HG03442 (cell line): Measurements from ENCODE around the gene PACS1.
A peak's percentile ranks its signal among the peaks of the same experiment; 100 is the strongest.

Experiments
- ATAC-seq: cut with Tn5 transposase; IDR thresholded peaks from one replicate; pipeline ENCODE4 v1.9.1; 2021; ENCODE audit warnings: mild to moderate bottlenecking, moderate library complexity; ENCODE audit not compliant: unreplicated experiment

Gene PACS1

GRCh38 chr11:66219846-66220565 is 149.9 kb downstream of the PACS1 start:
- ATAC-seq, result no peak

- ATAC-seq, result no peak
Measured at GRCh38 chr11:66220566-66220935, 150.5 kb downstream of the PACS1 start.

DNA sequence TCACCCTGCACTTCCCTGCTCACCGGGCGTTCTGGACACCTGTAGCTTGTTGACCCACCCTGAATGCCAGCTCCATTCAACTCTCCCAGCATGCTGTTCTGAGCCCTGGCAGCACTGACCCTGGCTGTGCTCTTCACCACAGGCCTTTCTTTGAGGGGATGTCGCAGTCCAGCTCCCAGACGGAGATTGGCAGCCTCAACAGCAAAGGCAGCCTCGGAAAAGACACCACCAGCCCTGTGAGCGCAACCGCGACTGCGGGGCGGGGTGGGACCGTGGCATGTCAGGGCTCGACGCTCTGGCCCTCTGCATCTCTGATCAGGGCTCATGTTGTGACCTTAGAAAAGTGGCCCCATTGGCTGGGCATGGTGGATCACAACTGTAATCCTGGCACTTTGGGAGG is 150.9 kb downstream of the PACS1 start:
- ATAC-seq, result no peak

DNA sequence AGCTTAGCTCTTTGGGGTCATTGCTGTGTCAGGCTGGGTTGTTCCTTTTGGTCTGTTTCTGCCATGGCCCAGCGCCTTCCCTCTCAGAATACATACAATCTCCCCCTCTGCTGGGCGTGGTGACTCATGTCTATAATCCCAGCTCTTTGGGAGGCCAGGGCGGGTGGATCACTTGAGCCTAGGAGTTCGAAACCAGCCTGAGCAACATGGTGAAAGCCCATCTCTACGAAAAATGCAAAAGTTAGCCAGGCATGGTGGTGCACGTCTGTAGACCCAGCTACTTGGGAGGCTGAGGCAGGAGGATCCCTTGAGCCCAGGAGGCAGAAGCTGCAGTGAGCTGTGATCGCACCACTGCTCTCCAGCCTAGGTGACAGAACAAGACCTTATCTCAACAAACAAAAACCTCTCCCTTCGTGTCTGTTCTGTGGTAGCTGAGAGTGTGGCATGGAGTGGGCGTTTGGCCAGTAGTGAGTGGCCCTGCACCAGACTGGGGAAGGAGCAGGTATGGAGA is 151.7 kb downstream of the PACS1 start:
- ATAC-seq, result peak; percentile 14

GRCh38 chr11:66222358-66223149 is 152.5 kb downstream of the PACS1 start:
- ATAC-seq, result peak; percentile 77

DNA sequence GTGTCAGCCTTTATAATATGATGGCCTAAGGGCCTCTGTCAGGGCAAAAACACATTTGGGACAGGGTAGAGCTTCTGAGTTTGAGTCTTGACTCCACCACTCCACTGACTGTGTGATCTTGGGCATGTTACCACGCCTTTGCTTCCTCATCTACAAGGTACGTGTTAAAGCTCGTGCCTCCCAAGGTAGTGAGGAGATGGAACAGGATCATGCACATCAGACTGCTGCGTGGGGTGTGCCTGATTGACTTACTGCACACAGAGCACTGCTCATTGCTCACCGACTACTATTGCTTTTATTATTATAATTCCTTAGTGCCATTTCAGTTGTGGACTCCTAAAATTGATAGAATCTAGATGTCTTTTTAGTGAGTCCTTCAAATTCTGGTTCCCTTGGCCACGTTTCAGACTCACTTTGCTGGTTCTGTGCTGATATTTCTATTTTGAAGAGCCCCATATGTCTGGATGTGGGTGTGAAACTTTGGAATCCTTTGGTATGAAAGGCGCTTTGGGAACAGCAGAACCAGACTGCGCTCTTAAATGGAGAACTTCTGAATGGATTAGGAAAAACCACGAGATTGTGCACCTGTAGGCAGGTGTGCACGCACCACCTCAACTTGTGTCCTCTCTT is 154.3 kb downstream of the PACS1 start:
- ATAC-seq, result no peak

DNA sequence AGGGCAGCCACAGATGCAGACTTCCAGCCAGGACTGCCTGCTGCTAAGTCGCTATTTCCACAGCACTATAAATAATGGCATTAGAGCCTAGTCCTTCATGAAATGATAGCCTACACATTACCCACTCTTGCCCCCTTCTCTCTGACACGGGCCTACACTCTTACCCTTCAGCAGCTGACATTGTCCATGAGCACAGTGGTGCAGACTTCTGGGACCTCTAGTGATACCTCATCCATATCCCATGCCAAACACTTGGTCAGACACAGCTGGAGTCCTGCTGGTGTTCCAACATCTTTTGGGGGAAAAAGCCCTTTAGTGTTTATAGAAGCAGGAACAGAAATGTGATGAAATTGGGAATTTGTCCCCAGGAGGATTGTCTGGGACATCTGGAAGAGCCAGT is 155.0 kb downstream of the PACS1 start:
- no peak for ATAC-seq

DNA sequence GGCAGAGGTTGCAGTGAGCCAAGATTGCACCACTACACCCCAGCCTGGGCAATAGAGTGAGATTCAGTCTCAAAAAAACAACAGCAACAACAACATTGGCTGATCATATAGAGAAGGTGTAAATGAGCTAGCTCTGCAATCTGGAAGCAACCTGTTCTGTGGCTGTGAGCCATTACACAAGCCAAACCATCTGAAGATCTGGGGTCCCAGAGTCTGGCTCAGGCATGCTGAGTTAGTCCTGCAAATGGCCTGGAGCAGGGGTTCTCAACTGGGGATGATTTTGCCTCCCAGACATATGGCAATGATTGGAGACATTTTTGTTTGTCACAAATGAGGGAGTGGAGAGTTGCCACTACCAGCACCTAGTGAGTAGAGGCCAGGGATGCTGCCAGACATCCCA is 156.0 kb downstream of the PACS1 start:
- ATAC-seq, result no peak

- ATAC-seq, result no peak
Measured at GRCh38 chr11:66227700-66228099, 157.6 kb downstream of the PACS1 start.

DNA sequence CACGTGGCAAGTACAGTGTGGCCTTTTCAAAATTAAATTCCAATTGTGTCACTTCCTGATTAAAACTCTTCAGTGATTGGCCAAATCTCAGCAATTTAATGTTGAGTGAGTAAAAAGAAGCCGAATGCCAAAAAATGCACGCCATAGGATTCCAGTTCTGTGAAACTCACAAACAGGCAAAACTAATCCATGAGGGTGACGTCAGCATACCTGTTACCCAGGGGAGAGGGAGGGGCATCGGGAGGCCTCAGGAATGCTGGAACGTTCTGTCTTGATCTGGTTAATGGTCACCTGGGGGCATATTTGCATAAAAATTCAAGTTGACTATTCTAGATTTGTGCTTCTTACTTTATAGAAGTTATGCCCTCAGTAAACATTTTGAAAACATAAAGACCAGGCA is 158.4 kb downstream of the PACS1 start:
- no peak for ATAC-seq

DNA sequence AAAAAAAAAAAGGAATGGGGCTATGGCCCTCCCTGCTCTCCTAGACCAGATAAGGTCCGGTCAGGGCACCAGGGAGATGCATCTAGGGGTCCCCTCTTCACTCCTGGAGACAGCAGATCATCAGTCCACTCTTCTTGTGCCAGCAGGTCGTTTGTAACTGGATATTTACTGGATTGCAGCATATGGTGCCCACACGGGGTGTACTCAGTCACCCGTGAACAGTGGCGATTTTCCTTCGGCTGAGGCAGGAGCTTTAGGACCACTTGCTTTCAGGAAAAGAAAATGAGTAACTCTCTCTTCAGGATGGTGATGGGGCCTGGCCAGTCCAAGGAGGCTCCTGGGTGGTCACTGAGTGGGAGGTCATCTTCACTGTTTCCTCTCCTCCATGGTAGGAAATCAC is 160.1 kb downstream of the PACS1 start:
- ATAC-seq, result no peak

- ATAC-seq, result no peak
Measured at GRCh38 chr11:66230978-66231377, 160.9 kb downstream of the PACS1 start.

DNA sequence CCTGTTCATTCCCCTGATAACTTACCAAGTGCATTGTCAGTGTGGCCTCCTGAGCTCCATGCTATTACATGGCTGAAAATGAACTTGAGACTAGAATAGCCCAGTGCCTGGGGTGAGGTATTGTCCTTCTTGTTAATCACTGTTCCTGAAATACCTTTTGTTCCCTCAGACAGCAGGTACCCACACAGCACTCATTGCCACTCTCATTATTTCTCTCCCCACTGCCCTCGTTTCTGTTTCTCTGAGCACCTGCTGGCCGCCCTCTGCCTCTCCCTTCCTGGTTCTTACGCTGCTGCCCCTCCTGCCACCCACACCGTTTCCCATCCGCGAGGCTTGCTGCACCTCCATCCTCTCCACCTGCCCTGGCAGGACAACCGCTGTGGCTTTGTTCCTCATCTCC is 161.5 kb downstream of the PACS1 start:
- no peak for ATAC-seq

DNA sequence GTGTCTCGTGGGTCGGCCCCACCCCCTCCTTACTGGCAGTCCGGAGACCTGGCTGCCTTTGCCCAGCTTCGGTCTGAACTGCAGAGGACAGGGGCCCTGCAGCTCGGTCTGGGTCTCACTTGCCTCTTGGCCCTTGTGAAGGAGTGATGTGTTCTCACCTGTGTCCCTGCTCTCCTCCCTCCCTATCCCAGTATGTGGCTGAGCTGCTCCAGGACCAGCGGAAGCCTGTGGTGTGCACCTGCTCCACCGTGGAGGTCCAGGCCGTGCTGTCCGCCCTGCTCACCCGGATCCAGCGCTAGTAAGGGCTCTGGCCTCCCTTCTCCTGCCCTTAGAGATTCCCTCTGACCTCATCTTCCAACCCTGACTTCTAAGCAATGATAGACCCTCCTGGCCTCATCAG is 162.7 kb downstream of the PACS1 start:
- ATAC-seq, result no peak

GRCh38 chr11:66233301-66233700 is 163.2 kb downstream of the PACS1 start:
- ATAC-seq, result no peak

DNA sequence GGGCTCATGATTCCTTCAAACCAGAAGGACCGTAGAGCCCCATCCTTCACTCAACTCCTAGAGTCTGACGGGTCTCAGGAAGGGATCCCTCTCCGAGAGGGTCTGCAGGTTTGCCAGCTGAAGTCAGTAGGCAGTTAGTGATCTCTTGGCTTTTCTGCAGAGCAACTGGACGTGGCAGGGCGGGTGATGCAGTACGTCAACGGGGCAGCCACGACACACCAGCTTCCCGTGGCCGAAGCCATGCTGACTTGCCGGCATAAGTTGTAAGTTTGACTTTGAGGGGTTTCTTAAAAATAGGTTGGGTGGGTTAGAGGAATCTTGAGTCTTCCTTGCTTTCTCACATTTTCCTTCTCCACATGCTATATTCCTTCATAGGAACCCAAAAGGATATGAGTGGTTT is 165.1 kb downstream of the PACS1 start:
- no peak for ATAC-seq

DNA sequence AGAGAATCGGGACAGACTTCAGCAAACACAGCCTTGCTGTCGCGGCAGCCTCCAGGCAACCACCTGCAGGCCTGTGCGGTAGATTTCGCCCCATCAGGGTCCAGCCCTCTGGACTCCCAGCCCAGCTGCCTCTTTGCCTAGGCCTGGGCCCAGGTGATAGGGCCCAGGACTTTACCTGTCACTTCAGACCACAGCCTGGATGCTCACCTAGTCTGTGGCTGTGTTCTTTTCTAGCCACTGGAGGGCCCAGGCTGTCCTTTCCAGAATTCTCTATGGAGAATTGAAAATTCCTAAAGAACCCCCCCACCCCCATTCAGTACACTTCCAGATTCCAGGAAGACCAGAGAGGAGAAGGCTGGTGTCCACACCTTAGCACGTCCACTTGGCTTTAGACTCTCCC is 167.8 kb downstream of the PACS1 start:
- no peak for ATAC-seq

GRCh38 chr11:66238786-66239413 is 168.8 kb downstream of the PACS1 start:
- no peak for ATAC-seq

GRCh38 chr11:66239511-66239910 is 169.4 kb downstream of the PACS1 start:
- ATAC-seq, result no peak

DNA sequence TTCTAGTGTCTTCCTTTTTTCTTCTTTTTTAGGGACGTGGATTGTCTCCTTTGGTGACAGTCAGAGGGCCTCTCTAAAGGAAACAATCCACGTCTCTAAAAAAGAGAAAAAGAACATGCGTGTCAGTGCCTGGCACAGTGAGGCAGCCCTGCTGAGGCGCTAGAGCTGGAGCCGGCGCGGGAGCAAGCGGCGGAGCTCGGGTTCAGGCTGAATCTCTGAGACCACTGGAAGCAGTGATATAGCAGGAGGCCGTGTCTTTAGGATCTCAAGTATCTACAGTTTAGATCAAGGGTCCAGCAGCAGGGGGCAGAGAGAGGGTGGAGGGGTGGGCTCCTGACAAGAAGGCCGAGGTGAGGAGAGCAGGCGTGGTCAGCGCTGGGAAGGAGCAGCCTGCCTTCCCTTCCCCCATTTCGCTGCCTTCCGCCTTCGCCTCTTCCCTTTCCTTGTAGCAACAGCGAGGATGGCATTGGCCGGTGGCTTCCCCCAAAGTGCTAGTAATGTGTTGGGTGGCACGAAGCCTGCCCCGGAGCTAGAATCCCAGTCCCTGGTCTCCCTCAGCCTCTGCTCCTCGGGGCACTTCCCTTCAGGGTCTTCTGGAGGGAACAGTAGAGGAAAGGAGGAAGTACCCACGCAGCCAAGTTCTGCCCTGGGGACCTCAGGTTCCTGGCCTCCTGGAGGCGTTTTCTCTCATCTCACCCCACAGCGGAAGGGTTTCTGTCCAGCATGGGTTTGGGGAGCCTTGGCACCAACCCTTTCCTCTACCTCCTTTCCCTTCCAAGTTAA is 170.1 kb downstream of the PACS1 start:
- no peak for ATAC-seq

DNA sequence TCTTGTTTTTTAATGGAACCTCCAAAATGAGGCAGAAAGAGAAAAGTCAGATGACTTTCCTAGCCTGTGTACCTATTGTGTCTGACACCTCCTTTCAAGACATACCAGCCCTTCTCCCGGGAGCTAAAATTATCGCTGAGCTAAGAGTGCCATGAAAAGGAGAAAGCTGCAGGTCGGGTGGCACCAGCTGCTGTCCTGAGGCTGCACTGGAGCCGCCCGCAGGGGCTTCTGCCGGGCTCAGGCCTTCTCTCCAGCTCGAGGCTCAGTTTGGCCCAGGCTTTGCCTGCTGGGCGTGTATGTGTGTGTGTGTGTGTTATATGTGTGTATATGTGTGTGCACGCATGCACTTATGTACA is 170.7 kb downstream of the PACS1 start:
- ATAC-seq, result no peak
